22Rv1 (cell line): ENCODE data around the gene STARD3.
A peak's percentile ranks its signal among the peaks of the same experiment; 100 is the strongest.

Experiments used
- H3K27ac ChIP-seq: fragments of 450-650 bp; 2 replicates; pipeline ENCODE4 v1.5.1; 2017
- CTCF ChIP-seq: fragments of 450-650 bp; IDR thresholded peaks from 2 replicates; pipeline ENCODE4 v1.5.1; 2017; ENCODE audit warnings: mild to moderate bottlenecking
- ZFX ChIP-seq: fragments of 450-650 bp; IDR thresholded peaks from 2 replicates; pipeline ENCODE4 v1.6.1; 2017; ENCODE audit warnings: antibody characterized with exemption, borderline replicate concordance

Gene STARD3

GRCh38 chr17:39629494-39629880, 7.5 kb upstream of the STARD3 start:
- peak overlapping the region; percentile 80 for H3K27ac ChIP-seq
- no peak for TF ChIP-seq ZFX
- no peak for TF ChIP-seq CTCF

- peak overlapping the region; percentile 80; the same call in 1 of the 2 replicates for H3K27ac ChIP-seq
- TF ChIP-seq ZFX (no peak), CTCF (no peak)
These were observed 7.0 kb upstream of the STARD3 start for GRCh38 chr17:39629898-39630297.

GRCh38 chr17:39631403-39631802, 5.5 kb upstream of the STARD3 start:
- peak overlapping the region; percentile 80 for H3K27ac ChIP-seq
- TF ChIP-seq ZFX: no peak
- TF ChIP-seq CTCF: no peak

- TF ChIP-seq ZFX (no peak), CTCF (no peak)
- H3K27ac ChIP-seq: peak overlapping the region; percentile 80
These were observed 4.6 kb upstream of the STARD3 start for GRCh38 chr17:39632153-39632941.

- no peak for TF ChIP-seq CTCF
- no peak for TF ChIP-seq ZFX
- peak overlapping the region; percentile 80 for H3K27ac ChIP-seq
These were observed 3.3 kb upstream of the STARD3 start for GRCh38 chr17:39633570-39634183.

GRCh38 chr17:39634384-39634871, 2.5 kb upstream of the STARD3 start:
- TF ChIP-seq CTCF: peak; percentile 91
- TF ChIP-seq ZFX: no peak
- H3K27ac ChIP-seq: peak overlapping the region; percentile 80

- TF ChIP-seq CTCF: no peak
- no peak for TF ChIP-seq ZFX
- H3K27ac ChIP-seq: peak overlapping the region; percentile 74; the same call in 1 of the 2 replicates
These were observed 1.2 kb upstream of the STARD3 start for GRCh38 chr17:39635614-39636176.
